ENCODE data around the gene BTBD19. TPM values are rescaled to one million over a fixed set of nuclear protein-coding genes. Genes with fewer than 3 reads are reported as not detected.

BTBD19 gene
- total RNA-seq, 1 donor from 2014 or later: 51.2 TPM

- H3K27ac Mint-ChIP-seq (ENCODE audit: unreplicated experiment): peak overlapping the region; percentile 98
- DNase-seq (ENCODE audit: extremely low spot score, unreplicated experiment): no peak
- H3K4me1 Mint-ChIP-seq (ENCODE audit: unreplicated experiment): peaks cover 29% of the 10 kb centered on the region
- no peaks in the 10 kb centered on the region for H3K9me3 Mint-ChIP-seq (ENCODE audit: unreplicated experiment)
- no peak for TF ChIP-seq CTCF (IDR thresholded peaks at IDR 0.05)
- H3K36me3 Mint-ChIP-seq (ENCODE audit: unreplicated experiment): peaks cover 33% of the 10 kb centered on the region
- no peaks in the 10 kb centered on the region for H3K27me3 Mint-ChIP-seq (ENCODE audit: unreplicated experiment)
- peak overlapping the region; percentile 93 for H3K4me3 Mint-ChIP-seq (ENCODE audit: unreplicated experiment)
These were observed 32.2 kb upstream of the BTBD19 start for GRCh38 chr1:44775930-44776729.

GRCh38 chr1:44776730-44777068 is 31.6 kb upstream of the BTBD19 start:
- no peaks in the 10 kb centered on the region for H3K9me3 Mint-ChIP-seq (ENCODE audit: unreplicated experiment)
- no peak for TF ChIP-seq CTCF (IDR thresholded peaks at IDR 0.05)
- peak overlapping the region; percentile 98 for H3K27ac Mint-ChIP-seq (ENCODE audit: unreplicated experiment)
- H3K36me3 Mint-ChIP-seq (ENCODE audit: unreplicated experiment): peaks cover 39% of the 10 kb centered on the region
- no peaks in the 10 kb centered on the region for H3K27me3 Mint-ChIP-seq (ENCODE audit: unreplicated experiment)
- no peak for DNase-seq (ENCODE audit: extremely low spot score, unreplicated experiment)
- H3K4me3 Mint-ChIP-seq (ENCODE audit: unreplicated experiment): peak overlapping the region; percentile 93
- peaks cover 29% of the 10 kb centered on the region for H3K4me1 Mint-ChIP-seq (ENCODE audit: unreplicated experiment)

GRCh38 chr1:44777547-44777946 is 30.8 kb upstream of the BTBD19 start:
- TF ChIP-seq CTCF (IDR thresholded peaks at IDR 0.05): no peak
- peaks cover 41% of the 10 kb centered on the region for H3K36me3 Mint-ChIP-seq (ENCODE audit: unreplicated experiment)
- H3K4me3 Mint-ChIP-seq (ENCODE audit: unreplicated experiment): peak overlapping the region; percentile 93
- no peaks in the 10 kb centered on the region for H3K9me3 Mint-ChIP-seq (ENCODE audit: unreplicated experiment)
- DNase-seq (ENCODE audit: extremely low spot score, unreplicated experiment): no peak
- H3K27ac Mint-ChIP-seq (ENCODE audit: unreplicated experiment): peak overlapping the region; percentile 57
- no peaks in the 10 kb centered on the region for H3K27me3 Mint-ChIP-seq (ENCODE audit: unreplicated experiment)
- H3K4me1 Mint-ChIP-seq (ENCODE audit: unreplicated experiment): peaks cover 29% of the 10 kb centered on the region

- Mint-ChIP-seq H3K27ac (ENCODE audit: unreplicated experiment) (peak overlapping the region; percentile 41), H3K4me1 (ENCODE audit: unreplicated experiment) (peaks cover 29% of the 10 kb centered on the region), H3K4me3 (ENCODE audit: unreplicated experiment) (peak overlapping the region; percentile 93), H3K36me3 (ENCODE audit: unreplicated experiment) (peaks cover 41% of the 10 kb centered on the region), H3K27me3 (ENCODE audit: unreplicated experiment) (no peaks in the 10 kb centered on the region), H3K9me3 (ENCODE audit: unreplicated experiment) (no peaks in the 10 kb centered on the region)
- DNase-seq (ENCODE audit: extremely low spot score, unreplicated experiment): no peak
- TF ChIP-seq CTCF (IDR thresholded peaks at IDR 0.05): no peak
These were observed 30.2 kb upstream of the BTBD19 start for GRCh38 chr1:44777969-44778635.
